K562 (cell line): ENCODE data around the gene TIPIN. TPM values are rescaled to one million over a fixed set of nuclear protein-coding genes. Genes with fewer than 3 reads are reported as not detected.

Source experiments
- BCOR ChIP-seq: fragments of 450-650 bp; IDR thresholded peaks from 2 replicates; pipeline ENCODE4 v1.6.1; 2016
- BDP1 ChIP-seq: IDR thresholded peaks from 3 replicates; pipeline ENCODE4 v1.6.1; 2011; ENCODE audit not compliant: insufficient read length, insufficient read depth
- BRF2 ChIP-seq: IDR thresholded peaks from 3 replicates; pipeline ENCODE4 v1.6.1; 2011; ENCODE audit warnings: borderline replicate concordance, mild to moderate bottlenecking; ENCODE audit not compliant: insufficient read length, insufficient read depth
- CREBBP ChIP-seq: IDR thresholded peaks from one replicate; pipeline ENCODE4 v1.6.1; 2012; ENCODE audit warnings: low read depth, mild to moderate bottlenecking, control low read depth, inconsistent platforms, low read length
- EGR1 ChIP-seq: fragments of 450-650 bp; conservative IDR thresholded peaks from 2 replicates; pipeline ENCODE4 v1.6.1; 2017; ENCODE audit warnings: mild to moderate bottlenecking
- ETS1 ChIP-seq: conservative IDR thresholded peaks from 2 replicates; pipeline ENCODE4 v1.6.1; 2011; ENCODE audit warnings: low read depth, mild to moderate bottlenecking, low read length; ENCODE audit not compliant: control insufficient read depth
- FOXK1 ChIP-seq: sonication (generic); formaldehyde crosslinking; IDR thresholded peaks from 2 replicates; pipeline ENCODE4 v1.8.0; 2022; ENCODE audit warnings: missing genetic modification reagents, mild to moderate bottlenecking, borderline replicate concordance
- KLF1 ChIP-seq: fragments of 450-650 bp; IDR thresholded peaks from 2 replicates; pipeline ENCODE4 v1.6.1; 2016; ENCODE audit warnings: missing genetic modification characterization, missing compliant biosample characterization
- NFE2 ChIP-seq: IDR thresholded peaks from 2 replicates; pipeline ENCODE4 v1.6.1; 2014; ENCODE audit warnings: antibody characterized with exemption, low read depth
- PRDM10 ChIP-seq: fragments of 450-650 bp; IDR thresholded peaks from 2 replicates; pipeline ENCODE4 v1.6.1; 2018; ENCODE audit not compliant: partially characterized antibody
- RUNX1 ChIP-seq: sonication (generic); IDR thresholded peaks from 2 replicates; pipeline ENCODE4 v1.6.1; 2016; ENCODE audit warnings: antibody characterized with exemption, low read depth
- SNRNP70 ChIP-seq: fragments of 200-400 bp; formaldehyde crosslinking; optimal IDR thresholded peaks from 2 replicates; pipeline ENCODE3; 2017; ENCODE audit warnings: low read depth, low read length
- STAT5A ChIP-seq: IDR thresholded peaks from 2 replicates; pipeline ENCODE4 v1.6.1; 2012; ENCODE audit warnings: low read length, inconsistent platforms, borderline replicate concordance
- ZBTB49 ChIP-seq: sonication (generic); formaldehyde crosslinking; IDR thresholded peaks from 2 replicates; pipeline ENCODE4 v1.8.0; 2022; ENCODE audit warnings: missing genetic modification reagents, mild to moderate bottlenecking, borderline replicate concordance
- ZNF165 ChIP-seq: fragments of 250-450 bp; sonication (Bioruptor Pico); IDR thresholded peaks from 2 replicates; pipeline ENCODE4 v1.4.0; 2020; ENCODE audit warnings: borderline replicate concordance
- ZNF217 ChIP-seq: sonication (generic); formaldehyde crosslinking; IDR thresholded peaks from 2 replicates; pipeline ENCODE4 v1.8.0; 2022; ENCODE audit warnings: mild to moderate bottlenecking, missing genetic modification reagents
- ZNF384 ChIP-seq: IDR thresholded peaks from 2 replicates; pipeline ENCODE4 v1.6.1; 2012; ENCODE audit warnings: low read depth, low read length, improper control_type of control experiment
- ZNF644 ChIP-seq: fragments of 200-800 bp; sonication (Bioruptor generic); IDR thresholded peaks from 2 replicates; pipeline ENCODE4 v1.6.1; 2016; ENCODE audit warnings: low read depth, missing genetic modification characterization, missing compliant biosample characterization
- polyA plus RNA-seq, 8 experiments: library from polyadenylated mRNA; depleted of rRNA in 4 of 8; stranded (reverse) in 5 of 8; unstranded in 3 of 8; fragments of >200 nt; fragmentation: Nextera tagmentation in 2 of 8; fragmentation: Illumina TruSeq in 1 of 8; extraction: Ambion mirVana in 2 of 8; extraction: Trizol in 1 of 8; gene quantifications; 2 replicates each; pipeline versions ENCODE4 v1.2.1 to v1.2.3, GENCODE V29; 2011 to 2014; ENCODE audit warnings: inconsistent platforms in 1 of 8, missing spikeins in 1 of 8
- total RNA-seq, 7 experiments: library from RNA; depleted of rRNA in 6 of 7; stranded (reverse); fragments of >200 nt in 6 of 7; fragmentation: Illumina TruSeq in 2 of 7; extraction: Trizol in 2 of 7; gene quantifications; 2 replicates each; pipeline versions ENCODE4 v1.2.1 to v1.2.3, GENCODE V29; 2011 to 2021; ENCODE audit warnings: low replicate concordance in 1 of 7
- TF ChIP-seq, protein P1 (sequence below): fragments of 450-650 bp; conservative IDR thresholded peaks from 2 replicates; pipeline ENCODE4 v1.6.1; 2016; ENCODE audit warnings: missing genetic modification characterization, low read depth, mild to moderate bottlenecking, missing compliant biosample characterization, moderate library complexity

TIPIN gene
- total and polyA plus RNA-seq, 9 of the 15 experiments (the other 6 are each of a cell fraction or from before 2014, with no cell fraction given): 22.9 to 61.4 (median 42.0) TPM

DNA sequence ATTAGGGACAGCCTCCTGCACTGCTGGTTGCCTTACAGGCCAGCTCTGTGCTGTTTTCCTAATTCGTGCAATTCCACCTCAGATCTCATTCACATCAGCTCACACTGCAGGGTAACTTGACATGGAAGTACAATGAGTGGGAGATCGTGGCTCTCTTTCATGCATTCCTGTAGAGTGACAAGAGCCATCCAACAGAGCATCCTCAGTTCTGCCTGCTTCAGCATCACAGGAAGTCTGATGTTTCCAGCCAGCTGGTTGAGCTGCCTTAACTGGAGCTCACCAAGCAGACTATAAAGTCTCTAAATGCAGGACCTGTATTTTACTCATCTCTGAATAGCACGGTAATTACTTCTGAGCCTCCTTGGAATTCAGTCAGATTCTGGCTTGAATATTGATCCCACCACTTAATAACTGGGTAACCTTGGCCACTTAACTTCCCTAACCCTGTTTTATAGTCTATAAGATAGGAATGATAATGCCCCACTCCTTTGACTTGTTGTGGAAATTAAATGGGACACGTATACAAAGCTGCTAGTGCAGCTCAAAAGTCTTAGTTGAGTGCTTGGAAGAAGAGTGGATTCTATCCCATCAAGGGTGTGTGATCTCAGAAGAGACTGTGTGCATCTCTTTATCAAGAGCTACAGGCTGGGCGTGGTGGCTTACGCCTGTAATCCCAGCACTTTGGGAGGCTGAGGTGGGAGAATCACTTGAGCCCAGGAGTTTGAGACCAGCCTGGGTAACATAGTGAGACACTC lies 64.5 kb downstream of the TIPIN start (continued):
- TF ChIP-seq BRF2 (no peak), KLF1 (tag) (peak; percentile 90), ZNF165 (CRISPR knock-in tag) (no peak), ZNF217 (CRISPR knock-in tag) (no peak), BCOR (peak; percentile 64; the same call in 1 of the 2 replicates), ZNF384 (no peak), NFE2 (no peak), RUNX1 (no peak), CREBBP (no peak), ETS1 (no peak), FOXK1 (no peak), EGR1 (no peak), ZNF644 (tag) (no peak), PRDM10 (no peak), ZBTB49 (CRISPR knock-in tag) (no peak), STAT5A (0 out of 2 replicates have a peak, but pooled peaks have one; percentile 10), BDP1 (no peak), SNRNP70 (no peak)
- TF ChIP-seq, protein P1, sequence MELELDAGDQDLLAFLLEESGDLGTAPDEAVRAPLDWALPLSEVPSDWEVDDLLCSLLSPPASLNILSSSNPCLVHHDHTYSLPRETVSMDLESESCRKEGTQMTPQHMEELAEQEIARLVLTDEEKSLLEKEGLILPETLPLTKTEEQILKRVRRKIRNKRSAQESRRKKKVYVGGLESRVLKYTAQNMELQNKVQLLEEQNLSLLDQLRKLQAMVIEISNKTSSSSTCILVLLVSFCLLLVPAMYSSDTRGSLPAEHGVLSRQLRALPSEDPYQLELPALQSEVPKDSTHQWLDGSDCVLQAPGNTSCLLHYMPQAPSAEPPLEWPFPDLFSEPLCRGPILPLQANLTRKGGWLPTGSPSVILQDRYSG (tag): no peak
